Ishikawa (cell line): ENCODE data around the gene KDM4B.

Experiments used
- CEBPB ChIP-seq: IDR thresholded peaks from 2 replicates; pipeline ENCODE4 v1.6.1; 2012
- CREB1 ChIP-seq: IDR thresholded peaks from 2 replicates; pipeline ENCODE4 v1.6.1; 2012; ENCODE audit warnings: low read depth
- EGR1 ChIP-seq: IDR thresholded peaks from 2 replicates; pipeline ENCODE4 v1.6.1; 2012
- EP300 ChIP-seq: IDR thresholded peaks from 2 replicates; pipeline ENCODE4 v1.6.1; 2012; ENCODE audit warnings: borderline replicate concordance
- FOXM1 ChIP-seq: IDR thresholded peaks from 2 replicates; pipeline ENCODE4 v1.6.1; 2012; ENCODE audit warnings: low read depth, borderline replicate concordance
- NFIC ChIP-seq: IDR thresholded peaks from 2 replicates; pipeline ENCODE4 v1.6.1; 2012
- RAD21 ChIP-seq: IDR thresholded peaks from 2 replicates; pipeline ENCODE4 v1.6.1; 2012; ENCODE audit warnings: low read depth
- TAF1 ChIP-seq: IDR thresholded peaks from 2 replicates; pipeline ENCODE4 v1.6.1; 2012; ENCODE audit warnings: low read depth, mild to moderate bottlenecking
- TCF12 ChIP-seq: IDR thresholded peaks from 2 replicates; pipeline ENCODE4 v1.6.1; 2012; ENCODE audit warnings: low read depth
- TEAD4 ChIP-seq: IDR thresholded peaks from 2 replicates; pipeline ENCODE4 v1.6.1; 2012
- YY1 ChIP-seq: IDR thresholded peaks from 2 replicates; pipeline ENCODE4 v1.6.1; 2012; ENCODE audit warnings: low read depth
- ZBTB7A ChIP-seq: IDR thresholded peaks from 2 replicates; pipeline ENCODE4 v1.6.1; 2012; ENCODE audit warnings: low read depth
- TF ChIP-seq, protein P1 (sequence below): IDR thresholded peaks from 2 replicates; pipeline ENCODE4 v1.6.1; 2012
- TF ChIP-seq, protein P2 (sequence below): IDR thresholded peaks from 2 replicates; pipeline ENCODE4 v1.6.1; 2012
- TF ChIP-seq, protein P3 (sequence below): IDR thresholded peaks from 2 replicates; pipeline ENCODE4 v1.6.1; 2012; ENCODE audit warnings: low read depth, mild to moderate bottlenecking

The KDM4B gene

DNA sequence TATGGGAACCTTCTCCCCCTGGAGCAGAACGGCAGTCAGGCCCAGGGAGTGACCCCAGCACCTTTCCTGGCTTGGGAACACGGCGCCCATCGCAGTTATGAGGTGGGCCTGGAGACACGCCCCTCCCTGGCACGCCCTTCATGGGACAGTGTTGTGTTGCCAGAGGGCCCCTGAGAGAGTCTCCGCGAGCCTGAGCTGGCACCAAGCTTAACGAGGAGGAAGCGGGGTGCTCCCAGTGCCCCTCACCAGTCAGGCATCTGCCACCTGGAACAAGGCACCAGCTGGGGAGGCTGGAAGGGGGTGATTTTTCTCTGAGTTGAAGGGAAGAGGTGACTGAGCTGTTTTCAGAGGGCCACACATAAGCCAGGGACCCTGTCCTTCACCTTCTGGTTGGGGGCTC, 180.6 kb downstream of the KDM4B start:
- no peak for TF ChIP-seq CREB1
- no peak for TF ChIP-seq NFIC
- TF ChIP-seq TEAD4: no peak
- no peak for TF ChIP-seq RAD21
- no peak for TF ChIP-seq TAF1
- TF ChIP-seq ZBTB7A: no peak
- no peak for TF ChIP-seq CEBPB
- TF ChIP-seq, protein P1, sequence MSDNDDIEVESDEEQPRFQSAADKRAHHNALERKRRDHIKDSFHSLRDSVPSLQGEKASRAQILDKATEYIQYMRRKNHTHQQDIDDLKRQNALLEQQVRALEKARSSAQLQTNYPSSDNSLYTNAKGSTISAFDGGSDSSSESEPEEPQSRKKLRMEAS: no peak
- TF ChIP-seq, protein P2, sequence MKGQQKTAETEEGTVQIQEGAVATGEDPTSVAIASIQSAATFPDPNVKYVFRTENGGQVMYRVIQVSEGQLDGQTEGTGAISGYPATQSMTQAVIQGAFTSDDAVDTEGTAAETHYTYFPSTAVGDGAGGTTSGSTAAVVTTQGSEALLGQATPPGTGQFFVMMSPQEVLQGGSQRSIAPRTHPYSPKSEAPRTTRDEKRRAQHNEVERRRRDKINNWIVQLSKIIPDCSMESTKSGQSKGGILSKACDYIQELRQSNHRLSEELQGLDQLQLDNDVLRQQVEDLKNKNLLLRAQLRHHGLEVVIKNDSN: no peak
- TF ChIP-seq, protein P3, sequence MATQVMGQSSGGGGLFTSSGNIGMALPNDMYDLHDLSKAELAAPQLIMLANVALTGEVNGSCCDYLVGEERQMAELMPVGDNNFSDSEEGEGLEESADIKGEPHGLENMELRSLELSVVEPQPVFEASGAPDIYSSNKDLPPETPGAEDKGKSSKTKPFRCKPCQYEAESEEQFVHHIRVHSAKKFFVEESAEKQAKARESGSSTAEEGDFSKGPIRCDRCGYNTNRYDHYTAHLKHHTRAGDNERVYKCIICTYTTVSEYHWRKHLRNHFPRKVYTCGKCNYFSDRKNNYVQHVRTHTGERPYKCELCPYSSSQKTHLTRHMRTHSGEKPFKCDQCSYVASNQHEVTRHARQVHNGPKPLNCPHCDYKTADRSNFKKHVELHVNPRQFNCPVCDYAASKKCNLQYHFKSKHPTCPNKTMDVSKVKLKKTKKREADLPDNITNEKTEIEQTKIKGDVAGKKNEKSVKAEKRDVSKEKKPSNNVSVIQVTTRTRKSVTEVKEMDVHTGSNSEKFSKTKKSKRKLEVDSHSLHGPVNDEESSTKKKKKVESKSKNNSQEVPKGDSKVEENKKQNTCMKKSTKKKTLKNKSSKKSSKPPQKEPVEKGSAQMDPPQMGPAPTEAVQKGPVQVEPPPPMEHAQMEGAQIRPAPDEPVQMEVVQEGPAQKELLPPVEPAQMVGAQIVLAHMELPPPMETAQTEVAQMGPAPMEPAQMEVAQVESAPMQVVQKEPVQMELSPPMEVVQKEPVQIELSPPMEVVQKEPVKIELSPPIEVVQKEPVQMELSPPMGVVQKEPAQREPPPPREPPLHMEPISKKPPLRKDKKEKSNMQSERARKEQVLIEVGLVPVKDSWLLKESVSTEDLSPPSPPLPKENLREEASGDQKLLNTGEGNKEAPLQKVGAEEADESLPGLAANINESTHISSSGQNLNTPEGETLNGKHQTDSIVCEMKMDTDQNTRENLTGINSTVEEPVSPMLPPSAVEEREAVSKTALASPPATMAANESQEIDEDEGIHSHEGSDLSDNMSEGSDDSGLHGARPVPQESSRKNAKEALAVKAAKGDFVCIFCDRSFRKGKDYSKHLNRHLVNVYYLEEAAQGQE: no peak

DNA sequence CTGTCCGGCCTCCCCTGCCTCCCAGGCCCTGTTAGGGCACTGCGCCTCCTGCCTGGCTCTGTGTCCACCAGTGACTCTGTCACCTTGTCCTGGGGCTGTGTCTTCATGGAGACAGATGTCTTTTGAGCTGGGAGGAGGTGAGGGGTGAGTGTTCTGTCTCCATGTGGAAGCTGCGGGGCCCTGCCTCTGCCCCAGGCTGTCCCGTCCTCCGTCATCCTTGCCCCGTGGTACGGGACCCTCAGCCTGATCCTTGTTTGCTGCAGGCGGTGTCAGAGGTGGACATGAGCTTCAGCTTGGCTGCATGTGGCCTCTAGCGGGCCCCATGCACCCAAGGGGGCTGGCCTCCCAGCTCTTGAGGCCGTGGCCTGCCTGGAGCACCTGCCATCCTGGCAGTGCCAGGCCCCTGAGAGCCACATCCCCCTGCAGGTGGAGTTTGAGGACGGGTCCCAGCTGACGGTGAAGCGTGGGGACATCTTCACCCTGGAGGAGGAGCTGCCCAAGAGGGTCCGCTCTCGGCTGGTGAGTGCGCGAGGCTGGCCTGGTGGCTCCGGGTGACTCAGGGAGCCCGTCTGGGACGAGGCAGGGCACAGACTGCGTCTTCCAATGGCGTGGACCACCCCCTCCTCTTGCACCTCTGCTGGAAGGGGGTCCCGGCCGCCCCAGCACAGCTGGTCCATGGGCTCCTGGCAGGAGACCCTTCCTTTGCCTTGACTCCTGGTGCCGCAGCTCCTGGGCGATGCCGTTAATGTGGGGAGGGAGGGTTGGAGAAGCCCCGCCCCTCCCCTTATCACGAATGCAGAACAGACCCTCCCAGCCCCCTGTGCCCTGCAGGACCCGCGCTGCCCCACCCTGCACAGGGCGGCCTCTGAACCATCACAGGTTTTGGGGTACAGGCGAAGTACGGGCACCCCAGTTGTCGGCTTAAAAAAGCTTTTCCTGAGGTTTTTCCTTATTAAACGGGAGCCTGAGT, 181.3 kb downstream of the KDM4B start:
- TF ChIP-seq RAD21 (no peak), TEAD4 (no peak), CREB1 (no peak), YY1 (no peak), ZBTB7A (no peak)
- TF ChIP-seq, protein P3: no peak

DNA sequence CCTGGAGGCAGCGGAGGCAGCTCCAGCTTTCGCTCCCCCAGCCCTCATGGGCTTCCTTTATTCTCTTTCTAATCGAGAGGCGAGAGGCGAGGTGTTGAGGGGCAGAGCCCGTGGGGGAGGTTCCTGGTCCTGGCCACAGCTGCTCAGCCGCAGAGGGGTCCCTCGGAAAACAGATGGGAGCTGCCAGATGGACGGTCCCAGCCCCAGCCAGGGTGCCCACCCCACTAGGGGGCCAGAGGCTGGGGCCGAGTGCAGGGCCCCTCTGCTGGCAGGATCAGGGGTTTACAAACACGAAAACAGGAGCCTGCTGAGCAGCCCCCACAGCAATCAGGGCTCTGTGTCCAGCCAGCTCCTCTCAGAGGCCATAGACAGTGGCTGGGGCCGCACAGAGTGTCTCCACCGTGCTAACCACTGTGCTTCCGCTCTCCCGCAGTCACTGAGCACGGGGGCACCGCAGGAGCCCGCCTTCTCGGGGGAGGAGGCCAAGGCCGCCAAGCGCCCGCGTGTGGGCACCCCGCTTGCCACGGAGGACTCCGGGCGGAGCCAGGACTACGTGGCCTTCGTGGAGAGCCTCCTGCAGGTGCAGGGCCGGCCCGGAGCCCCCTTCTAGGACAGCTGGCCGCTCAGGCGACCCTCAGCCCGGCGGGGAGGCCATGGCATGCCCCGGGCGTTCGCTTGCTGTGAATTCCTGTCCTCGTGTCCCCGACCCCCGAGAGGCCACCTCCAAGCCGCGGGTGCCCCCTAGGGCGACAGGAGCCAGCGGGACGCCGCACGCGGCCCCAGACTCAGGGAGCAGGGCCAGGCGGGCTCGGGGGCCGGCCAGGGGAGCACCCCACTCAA, 182.2 kb downstream of the KDM4B start:
- TF ChIP-seq ZBTB7A: no peak
- no peak for TF ChIP-seq FOXM1
- TF ChIP-seq TEAD4: no peak
- no peak for TF ChIP-seq CREB1
- TF ChIP-seq NFIC: no peak
- no peak for TF ChIP-seq TAF1
- TF ChIP-seq RAD21: no peak
- TF ChIP-seq YY1: no peak
- no peak for TF ChIP-seq CEBPB
- TF ChIP-seq EGR1: no peak
- TF ChIP-seq, protein P1: no peak
- no peak for TF ChIP-seq EP300
- TF ChIP-seq, protein P2: no peak
- TF ChIP-seq, protein P3: no peak
- no peak for TF ChIP-seq TCF12
